Peyer's patch (tissue), 4 donors: ENCODE data around the gene C1orf105.

Experiments
- CTCF ChIP-seq, 6 experiments: fragments of 450-650 bp in 4 of 6; fragments of 200-600 bp in 2 of 6; sonication (generic) in 1 of 6; IDR thresholded peaks; one replicate each; pipeline ENCODE4 v1.5.1; 2017 to 2019; ENCODE audit warnings: antibody characterized with exemption in 6 of 6, mild to moderate bottlenecking in 3 of 6, moderate library complexity in 1 of 6
- POLR2A ChIP-seq, 2 donors: fragments of 450-650 bp; IDR thresholded peaks; one replicate each; pipeline ENCODE4 v1.5.1; 2017; ENCODE audit warnings: antibody characterized with exemption in 2 of 2, mild to moderate bottlenecking in 2 of 2, moderate library complexity in 2 of 2

- TF ChIP-seq POLR2A (IDR thresholded peaks at IDR 0.05) (no peak), CTCF (IDR thresholded peaks at IDR 0.05) (no peak)
Observed at GRCh38 chr1:172517081-172517480, 96.6 kb downstream of the C1orf105 start.
